Upper lobe of right lung (tissue), 1 donor: ENCODE measurements around the gene PCDHGB2. TPM values are rescaled to one million over a fixed set of nuclear protein-coding genes. Genes with fewer than 3 reads are reported as not detected.
"Not testable (repeated sequence)": the region's sequence is repeated elsewhere in the genome, so short reads cannot be mapped to it uniquely, and the experiment has no call there.

Experiments
- ATAC-seq: fragments of 200-7000 bp; cut with Tn5 transposase; one replicate; pipeline ENCODE4 v1.9.1; 2020; ENCODE audit warnings: mild to moderate bottlenecking, moderate library complexity
- DNase-seq: peaks from one replicate; pipeline ENCODE4 v3.0.0-alpha.2; 2020
- H3K27ac ChIP-seq: fragments of 200-600 bp; one replicate; pipeline ENCODE4 v1.8.0; 2022
- H3K27me3 ChIP-seq: fragments of 200-600 bp; one replicate; pipeline ENCODE4 v1.8.0; 2022; ENCODE audit warnings: mild to moderate bottlenecking
- H3K36me3 ChIP-seq: fragments of 200-600 bp; one replicate; pipeline ENCODE4 v1.8.0; 2022
- H3K4me1 ChIP-seq: fragments of 200-600 bp; one replicate; pipeline ENCODE4 v1.8.0; 2022
- H3K4me3 ChIP-seq: fragments of 200-600 bp; one replicate; pipeline ENCODE4 v1.8.0; 2022; ENCODE audit warnings: mild to moderate bottlenecking
- H3K9me3 ChIP-seq: fragments of 200-600 bp; one replicate; pipeline ENCODE4 v1.8.0; 2022
- CTCF ChIP-seq: fragments of 200-600 bp; IDR thresholded peaks from one replicate; pipeline ENCODE4 v1.8.0; 2022; ENCODE audit warnings: antibody characterized with exemption
- intact Hi-C: fragments of 100-400 bp; cut with DNase I; formaldehyde crosslinking; loops from one replicate; pipeline ENCODE4 v1.11.0; 2022
- total RNA-seq: library from RNA; stranded (reverse); fragmentation: NEBNext Ultra II Directional; extraction: Animal tissue kit (Norgen Biotek cat#: 25700); gene quantifications from one replicate; pipeline ENCODE4 v1.2.1, GENCODE V29; 2021
- donor health status: DM: no; HTN: yes; CAD: no; lungs with severe emphysema.

Gene PCDHGB2
- total RNA-seq, 1 donor from 2014 or later = 3.8 TPM

GRCh38 chr5:141407790-141408505 lies 48.2 kb downstream of the PCDHGB2 start, which contains the start of gene PCDHGB6:
TSS of gene PCDHGB6 (plus strand) at chr5:141408021. CDS start at chr5:141408203, 182 bp downstream.
- peaks cover 40% of the 10 kb centered on the region for H3K9me3 ChIP-seq
- peak; percentile 60 for TF ChIP-seq CTCF
- peak within 1 kb of the TSS; percentile 42 for H3K4me3 ChIP-seq
- DNase-seq (peak; percentile 80), ATAC-seq (peak; percentile 95)
- peaks cover 11% of the 10 kb centered on the region for H3K27me3 ChIP-seq
- H3K27ac ChIP-seq, intact Hi-C loops, H3K4me1 ChIP-seq, H3K36me3 ChIP-seq: not testable (repeated sequence)

GRCh38 chr5:141409598-141410306 lies 50.0 kb downstream of the PCDHGB2 start:
- intact Hi-C loops = no loop called here
- H3K27me3 ChIP-seq = peaks cover 11% of the 10 kb centered on the region
- no peaks in the 10 kb centered on the region for H3K4me1 ChIP-seq
- H3K27ac ChIP-seq = no peak overlapping the region
- no peaks in the 10 kb centered on the region for H3K36me3 ChIP-seq
- ATAC-seq (no peak), DNase-seq (no peak)
- H3K9me3 ChIP-seq = peaks cover 50% of the 10 kb centered on the region
- no peak overlapping the region for H3K4me3 ChIP-seq
- no peak for TF ChIP-seq CTCF

GRCh38 chr5:141411575-141411974 lies 51.8 kb downstream of the PCDHGB2 start:
- Histone ChIP-seq H3K4me3 (no peak overlapping the region), H3K36me3 (no peaks in the 10 kb centered on the region), H3K9me3 (peaks cover 49% of the 10 kb centered on the region), H3K4me1 (no peaks in the 10 kb centered on the region), H3K27ac (no peak overlapping the region), H3K27me3 (peaks cover 11% of the 10 kb centered on the region)
- DNase-seq (no peak), ATAC-seq (no peak)
- intact Hi-C loops = no loop called here
- no peak for TF ChIP-seq CTCF

Other genes starting within 250 kb of the PCDHGB2 start
- gene PCDHB4, start 238.2 kb upstream of the PCDHGB2 start, total RNA-seq = 3.0 TPM
- 2.3 TPM for gene PCDHB5, start 224.8 kb upstream of the PCDHGB2 start, total RNA-seq
- 0.75 TPM for gene PCDHB6, start 209.9 kb upstream of the PCDHGB2 start, total RNA-seq
- 2.8 TPM for gene PCDHB7, start 187.3 kb upstream of the PCDHGB2 start, total RNA-seq
- 2.4 TPM for gene PCDHB8, start 182.2 kb upstream of the PCDHGB2 start, total RNA-seq
- 4.1 TPM for gene PCDHB16, start 177.6 kb upstream of the PCDHGB2 start, total RNA-seq
- gene PCDHB9, start 172.8 kb upstream of the PCDHGB2 start, total RNA-seq = 2.5 TPM
- 2.1 TPM for gene PCDHB10, start 167.6 kb upstream of the PCDHGB2 start, total RNA-seq
- gene PCDHB11, start 160.4 kb upstream of the PCDHGB2 start, total RNA-seq = 2.0 TPM
- 2.8 TPM for gene PCDHB12, start 151.3 kb upstream of the PCDHGB2 start, total RNA-seq
- gene PCDHB13, start 146.1 kb upstream of the PCDHGB2 start, total RNA-seq = 3.2 TPM
- 3.0 TPM for gene PCDHB14, start 136.7 kb upstream of the PCDHGB2 start, total RNA-seq
- gene PCDHB15, start 114.6 kb upstream of the PCDHGB2 start, total RNA-seq = 2.5 TPM
- 0.64 TPM for gene SLC25A2, start 55.9 kb upstream of the PCDHGB2 start, total RNA-seq
- 60.4 TPM for gene TAF7, start 39.2 kb upstream of the PCDHGB2 start, total RNA-seq
- 0.46 TPM for gene PCDHGA1, start 29.5 kb upstream of the PCDHGB2 start, total RNA-seq
- gene PCDHGA2, start 21.2 kb upstream of the PCDHGB2 start, total RNA-seq = 2.5 TPM
- 1.7 TPM for gene PCDHGA3, start 16.2 kb upstream of the PCDHGB2 start, total RNA-seq
- 2.0 TPM for gene PCDHGB1, start 9.9 kb upstream of the PCDHGB2 start, total RNA-seq
- 3.9 TPM for gene PCDHGA4, start 5.0 kb upstream of the PCDHGB2 start, total RNA-seq
- 3.5 TPM for gene PCDHGA5, start 4.2 kb downstream of the PCDHGB2 start, total RNA-seq
- 2.6 TPM for gene PCDHGB3, start 10.2 kb downstream of the PCDHGB2 start, total RNA-seq
- 3.9 TPM for gene PCDHGA6, start 13.9 kb downstream of the PCDHGB2 start, total RNA-seq
- gene PCDHGA7, start 22.7 kb downstream of the PCDHGB2 start, total RNA-seq = 2.5 TPM
- 4.2 TPM for gene PCDHGB4, start 27.7 kb downstream of the PCDHGB2 start, total RNA-seq
- gene PCDHGA8, start 32.6 kb downstream of the PCDHGB2 start, total RNA-seq = 1.2 TPM
- gene PCDHGB5, start 38.0 kb downstream of the PCDHGB2 start, total RNA-seq = 11.0 TPM
- 5.4 TPM for gene PCDHGA9, start 42.8 kb downstream of the PCDHGB2 start, total RNA-seq
- 7.5 TPM for gene PCDHGB6, start 48.0 kb downstream of the PCDHGB2 start, total RNA-seq
- 6.2 TPM for gene PCDHGA10, start 53.0 kb downstream of the PCDHGB2 start, total RNA-seq
- gene PCDHGB7, start 57.7 kb downstream of the PCDHGB2 start, total RNA-seq = 15.4 TPM
- gene PCDHGA11, start 61.1 kb downstream of the PCDHGB2 start, total RNA-seq = 2.6 TPM
- 7.6 TPM for gene PCDHGA12, start 70.5 kb downstream of the PCDHGB2 start, total RNA-seq
- 109 TPM for gene PCDHGC3, start 116.0 kb downstream of the PCDHGB2 start, total RNA-seq
- gene PCDHGC4, start 125.0 kb downstream of the PCDHGB2 start, total RNA-seq = 1.8 TPM
- 1.4 TPM for gene PCDHGC5, start 129.1 kb downstream of the PCDHGB2 start, total RNA-seq